ENCODE data around the gene ZNF729.
"Not testable (repeated sequence)": the region's sequence is repeated elsewhere in the genome, so short reads cannot be mapped to it uniquely, and the experiment has no call there.

Gene ZNF729

GRCh38 chr19:22261596-22261995, 24.6 kb upstream of the ZNF729 start:
- TF ChIP-seq TSHZ2 (CRISPR knock-in tag; IDR thresholded peaks at IDR 0.05) (no peak), ZFP30 (CRISPR knock-in tag; IDR thresholded peaks at IDR 0.05) (no peak), CREB5 (CRISPR knock-in tag; IDR thresholded peaks at IDR 0.05; ENCODE audit: low read depth) (no peak), ARNTL (CRISPR knock-in tag; IDR thresholded peaks at IDR 0.05; ENCODE audit: borderline replicate concordance, low read depth) (no peak), ESRRG (CRISPR knock-in tag; IDR thresholded peaks at IDR 0.05) (no peak), POU6F1 (CRISPR knock-in tag; IDR thresholded peaks at IDR 0.05; ENCODE audit: borderline replicate concordance, low read depth) (no peak), TOX (CRISPR knock-in tag; IDR thresholded peaks at IDR 0.05; ENCODE audit: borderline replicate concordance) (no peak), ZNF8 (CRISPR knock-in tag; IDR thresholded peaks at IDR 0.05) (no peak), CSRNP3 (CRISPR knock-in tag; IDR thresholded peaks at IDR 0.05) (no peak), SNAI2 (CRISPR knock-in tag; IDR thresholded peaks at IDR 0.05) (no peak)
- no peak for ATAC-seq

- TF ChIP-seq ZNF70 (CRISPR knock-in tag; IDR thresholded peaks at IDR 0.05), result no peak
- no peak for TF ChIP-seq ZNF565 (CRISPR knock-in tag; conservative IDR thresholded peaks at IDR 0.05; ENCODE audit: low read depth)
- TF ChIP-seq CSDC2 (CRISPR knock-in tag; IDR thresholded peaks at IDR 0.05), result no peak
- TF ChIP-seq TCF4 (CRISPR knock-in tag; IDR thresholded peaks at IDR 0.05; ENCODE audit: borderline replicate concordance), result no peak
- no peak for TF ChIP-seq OSR1 (CRISPR knock-in tag; IDR thresholded peaks at IDR 0.05)
- TF ChIP-seq PPARA (CRISPR knock-in tag; IDR thresholded peaks at IDR 0.05; ENCODE audit: borderline replicate concordance), result no peak
- no peak for TF ChIP-seq ZC3H10 (CRISPR knock-in tag; IDR thresholded peaks at IDR 0.05)
- TF ChIP-seq GLIS3 (CRISPR knock-in tag; IDR thresholded peaks at IDR 0.05), result no peak
- TF ChIP-seq POU6F1 (CRISPR knock-in tag; IDR thresholded peaks at IDR 0.05; ENCODE audit: borderline replicate concordance, low read depth), result no peak
- no peak for ATAC-seq
Measured at GRCh38 chr19:22263121-22263520, 23.1 kb upstream of the ZNF729 start.

- ATAC-seq, result not testable (repeated sequence)
Measured at GRCh38 chr19:22321554-22321953, 35.3 kb downstream of the ZNF729 start.

- ATAC-seq, result no peak
- no peak for TF ChIP-seq ZNF565 (CRISPR knock-in tag; conservative IDR thresholded peaks at IDR 0.05; ENCODE audit: low read depth)
- no peak for TF ChIP-seq POU6F1 (CRISPR knock-in tag; IDR thresholded peaks at IDR 0.05; ENCODE audit: borderline replicate concordance, low read depth)
- no peak for TF ChIP-seq ISL1 (CRISPR knock-in tag; IDR thresholded peaks at IDR 0.05)
- TF ChIP-seq PATZ1 (CRISPR knock-in tag; IDR thresholded peaks at IDR 0.05; ENCODE audit: borderline replicate concordance), result no peak
- TF ChIP-seq ZNF8 (CRISPR knock-in tag; IDR thresholded peaks at IDR 0.05), result no peak
- no peak for TF ChIP-seq TSHZ2 (CRISPR knock-in tag; IDR thresholded peaks at IDR 0.05)
- TF ChIP-seq OSR1 (CRISPR knock-in tag; IDR thresholded peaks at IDR 0.05), result no peak
- no peak for TF ChIP-seq GLIS3 (CRISPR knock-in tag; IDR thresholded peaks at IDR 0.05)
- TF ChIP-seq TCF4 (CRISPR knock-in tag; IDR thresholded peaks at IDR 0.05; ENCODE audit: borderline replicate concordance), result no peak
Measured at GRCh38 chr19:22326219-22326618, 40.0 kb downstream of the ZNF729 start.

All from SK-N-SH treated with all-trans-retinoic acid at 6 μM for 48 hours (cell line).